Measurements from ENCODE around the gene OR2A7. TPM values are rescaled to one million over a fixed set of nuclear protein-coding genes. Genes with fewer than 3 reads are reported as not detected.
A peak's percentile ranks its signal among the peaks of the same experiment; 100 is the strongest.
"Not testable (repeated sequence)": the region's sequence is repeated elsewhere in the genome, so short reads cannot be mapped to it uniquely, and the experiment has no call there.

Gene OR2A7
- total RNA-seq, 1 experiment from 2014 or later, result 0.69 TPM

DNA sequence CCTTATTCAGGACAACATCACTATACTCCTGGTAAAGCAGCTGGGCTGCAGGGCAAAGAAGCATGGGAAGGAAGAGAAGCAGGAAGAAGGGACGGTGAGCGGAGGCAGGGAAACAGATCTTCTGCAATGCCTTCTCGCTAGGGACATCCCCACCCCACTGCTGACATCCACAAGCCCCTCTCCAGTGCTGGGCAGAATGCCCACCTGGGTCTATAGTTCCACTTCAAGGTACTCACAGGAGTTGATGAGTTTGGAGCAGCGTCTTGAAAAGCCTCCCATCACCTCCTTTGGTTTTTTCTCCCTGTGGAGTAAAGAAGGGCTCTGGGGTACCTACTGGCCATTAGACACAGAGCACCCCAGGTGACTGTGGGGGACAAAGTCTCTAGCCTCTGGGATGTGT, 17.9 kb upstream of the OR2A7 start:
- CTCF ChIA-PET; H3K4me1 ChIP-seq (ENCODE audit: insufficient read depth, low read length): not testable (repeated sequence)

DNA sequence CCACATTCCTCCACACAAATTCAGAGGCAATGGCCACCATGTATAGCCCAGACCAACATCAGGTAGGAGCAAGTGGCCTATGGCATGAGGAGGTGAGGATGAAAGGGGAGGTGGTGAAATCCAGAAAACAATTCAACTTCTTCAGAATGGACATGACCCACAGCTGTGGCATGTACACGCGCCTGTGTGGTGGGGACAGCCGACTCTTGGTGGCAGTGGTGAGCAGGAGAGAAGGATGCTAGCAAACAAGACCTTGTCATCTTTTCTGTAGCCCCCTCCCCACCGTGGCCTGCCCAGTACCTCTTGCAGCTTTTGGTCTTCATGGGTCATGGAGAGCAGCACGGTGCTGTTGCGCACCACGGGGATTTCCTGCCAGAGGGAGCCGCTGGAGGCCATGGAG, 17.4 kb upstream of the OR2A7 start:
- BruUV-seq (replicated peaks); CTCF ChIA-PET; H3K4me3 ChIP-seq (ENCODE audit: low read length); H3K27me3 ChIP-seq (ENCODE audit: low read length); H3K4me1 ChIP-seq (ENCODE audit: insufficient read depth, low read length); H3K36me3 ChIP-seq (ENCODE audit: low read depth, low read length); H3K79me2 ChIP-seq (ENCODE audit: low read length); H3F3A ChIP-seq (ENCODE audit: low read length, unreplicated experiment); intact Hi-C loops (cut with micrococcal nuclease); H4K20me1 ChIP-seq (ENCODE audit: low read length); H3K4me2 ChIP-seq (ENCODE audit: low read length); POLR2A ChIA-PET (ENCODE audit: unreplicated experiment); H3K9ac ChIP-seq (ENCODE audit: low read length); H2AFZ ChIP-seq (ENCODE audit: low read length); DNase-seq; H3K9me3 ChIP-seq (ENCODE audit: low read length); H3K27ac ChIP-seq (ENCODE audit: low read length); H3K9me2 ChIP-seq (replicated peaks; ENCODE audit: low read length): not testable (repeated sequence)
- peak; percentile 33; the same call in 1 of the 2 replicates for ATAC-seq

More for the DNA sequence above, 17.9 kb upstream of the OR2A7 start:
- H3K9me3 ChIP-seq (ENCODE audit: low read length); H3K36me3 ChIP-seq (ENCODE audit: low read depth, low read length); H3K9me2 ChIP-seq (replicated peaks; ENCODE audit: low read length); H3K27ac ChIP-seq (ENCODE audit: low read length); H2AFZ ChIP-seq (ENCODE audit: low read length); H4K20me1 ChIP-seq (ENCODE audit: low read length); H3K4me3 ChIP-seq (ENCODE audit: low read length); H3K79me2 ChIP-seq (ENCODE audit: low read length); DNase-seq; BruUV-seq (replicated peaks); ATAC-seq; H3K9ac ChIP-seq (ENCODE audit: low read length); H3K4me2 ChIP-seq (ENCODE audit: low read length); H3K27me3 ChIP-seq (ENCODE audit: low read length); intact Hi-C loops (cut with micrococcal nuclease); H3F3A ChIP-seq (ENCODE audit: low read length, unreplicated experiment); POLR2A ChIA-PET (ENCODE audit: unreplicated experiment): not testable (repeated sequence)

DNA sequence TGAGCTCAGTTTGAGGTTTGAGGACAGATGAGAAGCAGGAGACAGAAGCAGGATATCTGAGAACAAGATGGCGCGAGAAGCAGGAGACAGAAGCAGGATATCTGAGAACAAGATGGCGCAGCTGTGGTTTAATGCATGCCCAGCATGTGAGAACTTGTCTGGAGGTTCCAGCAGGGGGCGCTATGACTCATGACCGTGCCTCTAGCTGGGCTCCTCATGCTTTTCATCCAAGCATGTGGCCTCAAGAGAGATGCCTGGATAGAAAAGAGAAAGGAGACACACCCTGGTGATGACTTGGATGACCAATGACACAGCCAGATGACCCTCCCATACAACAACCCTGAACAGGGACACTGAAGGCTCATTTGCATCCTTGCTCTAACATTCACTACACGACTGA, 15.4 kb upstream of the OR2A7 start:
- H3K4me2 ChIP-seq (ENCODE audit: low read length); H3K27ac ChIP-seq (ENCODE audit: low read length); H3K4me3 ChIP-seq (ENCODE audit: low read length); BruUV-seq (replicated peaks); H3K9me3 ChIP-seq (ENCODE audit: low read length); H4K20me1 ChIP-seq (ENCODE audit: low read length); H3F3A ChIP-seq (ENCODE audit: low read length, unreplicated experiment); intact Hi-C loops (cut with micrococcal nuclease); H3K36me3 ChIP-seq (ENCODE audit: low read depth, low read length); H3K9me2 ChIP-seq (replicated peaks; ENCODE audit: low read length); H3K27me3 ChIP-seq (ENCODE audit: low read length); H3K4me1 ChIP-seq (ENCODE audit: insufficient read depth, low read length); CTCF ChIA-PET; POLR2A ChIA-PET (ENCODE audit: unreplicated experiment); H3K79me2 ChIP-seq (ENCODE audit: low read length); H3K9ac ChIP-seq (ENCODE audit: low read length); DNase-seq; H2AFZ ChIP-seq (ENCODE audit: low read length); ATAC-seq: not testable (repeated sequence)

DNA sequence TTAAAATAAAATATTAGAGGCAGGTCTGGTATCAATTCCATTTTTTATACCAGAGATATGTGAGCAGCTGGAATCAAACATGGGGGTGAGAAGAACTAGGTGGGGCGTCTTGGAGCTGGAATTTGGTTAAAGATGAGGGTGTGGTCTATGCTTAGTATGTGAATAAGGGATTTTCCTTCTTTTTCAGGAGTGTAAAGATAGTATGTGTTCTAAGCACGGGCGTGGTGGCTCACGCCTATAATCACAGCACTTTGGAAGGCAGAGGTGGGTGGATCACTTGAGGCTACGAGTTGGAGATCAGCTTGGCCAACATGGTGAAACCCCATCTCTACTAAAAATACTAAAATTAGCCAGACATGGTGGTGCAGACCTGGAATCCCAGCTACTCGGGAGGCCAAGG, 10.7 kb upstream of the OR2A7 start:
- H3K36me3 ChIP-seq (ENCODE audit: low read depth, low read length); H4K20me1 ChIP-seq (ENCODE audit: low read length); H3K79me2 ChIP-seq (ENCODE audit: low read length); H3K27ac ChIP-seq (ENCODE audit: low read length); H3F3A ChIP-seq (ENCODE audit: low read length, unreplicated experiment); BruUV-seq (replicated peaks); H2AFZ ChIP-seq (ENCODE audit: low read length); H3K27me3 ChIP-seq (ENCODE audit: low read length); H3K9ac ChIP-seq (ENCODE audit: low read length); H3K4me3 ChIP-seq (ENCODE audit: low read length); H3K4me1 ChIP-seq (ENCODE audit: insufficient read depth, low read length); ATAC-seq; DNase-seq; intact Hi-C loops (cut with micrococcal nuclease); CTCF ChIA-PET; H3K9me3 ChIP-seq (ENCODE audit: low read length); H3K4me2 ChIP-seq (ENCODE audit: low read length); H3K9me2 ChIP-seq (replicated peaks; ENCODE audit: low read length); POLR2A ChIA-PET (ENCODE audit: unreplicated experiment): not testable (repeated sequence)

DNA sequence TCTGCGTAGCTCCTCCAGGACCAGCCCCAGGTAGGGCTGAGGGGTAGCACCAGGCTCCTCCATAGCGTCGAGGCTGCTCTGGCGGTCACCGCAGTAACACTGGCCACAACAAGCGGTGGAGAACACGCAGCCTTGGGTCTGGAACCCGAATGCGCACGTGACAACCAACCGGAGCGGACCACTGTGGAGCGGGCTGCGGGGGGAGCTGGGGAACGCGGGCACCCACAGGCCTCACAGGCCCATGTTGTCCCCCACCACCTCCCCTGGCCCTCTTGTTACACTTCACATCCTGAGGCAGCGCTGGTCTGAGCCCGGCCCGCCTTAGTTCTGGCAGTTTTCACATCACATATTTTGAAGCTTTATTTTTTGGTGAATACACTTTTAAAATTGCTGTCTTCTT, 4.6 kb upstream of the OR2A7 start, which contains the start of gene CTAGE8:
Gene CTAGE8, minus strand, starts transcription at position 101 of the 400 bp plus-strand sequence. Its CDS starts 38 bp downstream, at position 63.
- intact Hi-C loops (cut with micrococcal nuclease); H4K20me1 ChIP-seq (ENCODE audit: low read length); H3K79me2 ChIP-seq (ENCODE audit: low read length); DNase-seq; H3K9me3 ChIP-seq (ENCODE audit: low read length); CTCF ChIA-PET; H2AFZ ChIP-seq (ENCODE audit: low read length); H3F3A ChIP-seq (ENCODE audit: low read length, unreplicated experiment); H3K4me3 ChIP-seq (ENCODE audit: low read length); H3K4me2 ChIP-seq (ENCODE audit: low read length); H3K27ac ChIP-seq (ENCODE audit: low read length); ATAC-seq; H3K36me3 ChIP-seq (ENCODE audit: low read depth, low read length); H3K4me1 ChIP-seq (ENCODE audit: insufficient read depth, low read length); H3K9ac ChIP-seq (ENCODE audit: low read length); H3K27me3 ChIP-seq (ENCODE audit: low read length); POLR2A ChIA-PET (ENCODE audit: unreplicated experiment); H3K9me2 ChIP-seq (replicated peaks; ENCODE audit: low read length); BruUV-seq (replicated peaks): not testable (repeated sequence)

DNA sequence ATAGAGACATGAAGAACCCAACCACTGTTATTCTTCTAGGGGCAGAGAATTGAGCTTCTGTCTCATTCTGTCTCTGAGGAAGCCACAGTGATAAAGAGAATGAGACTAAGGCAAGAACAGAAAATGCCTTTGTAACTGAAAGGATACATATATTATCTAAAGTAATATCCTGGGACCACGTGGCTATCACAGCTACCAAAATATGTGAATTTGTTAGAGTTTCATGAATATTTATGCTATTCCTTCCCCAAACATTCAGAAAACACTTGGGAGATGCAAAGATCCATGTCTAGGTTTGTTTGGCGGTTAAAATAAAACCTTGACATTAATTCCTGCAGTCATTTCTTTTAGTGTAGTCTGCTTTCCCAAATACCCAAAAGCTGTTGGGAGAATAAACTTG, 2.5 kb downstream of the OR2A7 start:
- ATAC-seq; H2AFZ ChIP-seq (ENCODE audit: low read length); H3K27me3 ChIP-seq (ENCODE audit: low read length); H3K9ac ChIP-seq (ENCODE audit: low read length); H3K4me3 ChIP-seq (ENCODE audit: low read length); H3K4me1 ChIP-seq (ENCODE audit: insufficient read depth, low read length); H3K9me3 ChIP-seq (ENCODE audit: low read length); BruUV-seq (replicated peaks); DNase-seq; H3K9me2 ChIP-seq (replicated peaks; ENCODE audit: low read length); POLR2A ChIA-PET (ENCODE audit: unreplicated experiment); H3K36me3 ChIP-seq (ENCODE audit: low read depth, low read length); H3K4me2 ChIP-seq (ENCODE audit: low read length); CTCF ChIA-PET; H3F3A ChIP-seq (ENCODE audit: low read length, unreplicated experiment); H3K27ac ChIP-seq (ENCODE audit: low read length); H4K20me1 ChIP-seq (ENCODE audit: low read length); H3K79me2 ChIP-seq (ENCODE audit: low read length); intact Hi-C loops (cut with micrococcal nuclease): not testable (repeated sequence)

DNA sequence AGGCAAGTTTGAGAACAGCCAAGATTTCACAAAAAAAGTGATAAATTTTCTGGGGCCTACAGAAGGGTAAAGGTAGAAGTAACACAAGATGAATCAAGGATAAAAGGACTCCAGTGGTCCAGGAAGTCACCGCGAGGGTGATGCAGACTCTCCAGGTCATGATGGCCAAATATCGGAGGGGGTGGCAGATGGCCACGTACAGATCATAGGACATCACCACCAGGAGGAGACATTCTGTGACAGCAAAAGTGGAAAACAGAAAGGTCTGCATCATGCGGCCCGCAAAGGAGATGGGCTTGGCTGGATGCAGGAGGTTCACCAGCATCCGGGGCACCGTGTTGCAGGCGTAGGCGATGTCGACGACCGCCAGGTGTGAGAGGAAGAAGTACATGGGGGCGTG, 5.5 kb downstream of the OR2A7 start:
- H3K36me3 ChIP-seq (ENCODE audit: low read depth, low read length); H3K27me3 ChIP-seq (ENCODE audit: low read length); H3K79me2 ChIP-seq (ENCODE audit: low read length); DNase-seq; H4K20me1 ChIP-seq (ENCODE audit: low read length); H2AFZ ChIP-seq (ENCODE audit: low read length); H3K27ac ChIP-seq (ENCODE audit: low read length); H3F3A ChIP-seq (ENCODE audit: low read length, unreplicated experiment); H3K9ac ChIP-seq (ENCODE audit: low read length); CTCF ChIA-PET; H3K4me3 ChIP-seq (ENCODE audit: low read length); H3K4me1 ChIP-seq (ENCODE audit: insufficient read depth, low read length); BruUV-seq (replicated peaks); H3K4me2 ChIP-seq (ENCODE audit: low read length); intact Hi-C loops (cut with micrococcal nuclease); H3K9me2 ChIP-seq (replicated peaks; ENCODE audit: low read length); POLR2A ChIA-PET (ENCODE audit: unreplicated experiment); H3K9me3 ChIP-seq (ENCODE audit: low read length): not testable (repeated sequence)
- ATAC-seq, result peak; percentile 18; the same call in 1 of the 2 replicates

Data from PC-3 (cell line).